HEK293 (cell line): ENCODE data around the gene SLCO4A1.

Source experiments
- CTCF ChIA-PET: fragments of 350-600 bp; formaldehyde crosslinking; extraction: SDS; loops from one replicate; lab custom pipeline; 2021; ENCODE audit warnings: antibody characterized with exemption; lab: Yijun Ruan, JAX
- POLR2A ChIA-PET: fragments of 300-600 bp; formaldehyde crosslinking; extraction: SDS; loops from one replicate; lab custom pipeline; 2020; ENCODE audit warnings: antibody characterized with exemption, inconsistent platforms; lab: Yijun Ruan, JAX
- H3K27ac ChIP-seq: fragments of 200-500 bp; sonication (Bioruptor generic); 2 replicates; pipeline ENCODE4 v1.5.1; 2014; ENCODE audit warnings: low read depth, low read length, control low read depth, inconsistent platforms; ENCODE audit errors: extremely low read depth
- H3K36me3 ChIP-seq, 2 experiments: fragments of 200-500 bp in 1 of 2; sonication (Bioruptor generic) in 1 of 2; 1 replicate in 1 of 2; 2 replicates in 1 of 2; pipeline ENCODE4 v1.5.1; 2014 to 2017; ENCODE audit warnings: inconsistent platforms in 2 of 2, low read length in 2 of 2; ENCODE audit not compliant: control insufficient read depth in 2 of 2, insufficient read depth in 1 of 2
- H3K4me1 ChIP-seq: fragments of 200-500 bp; sonication (Bioruptor generic); 2 replicates; pipeline ENCODE4 v1.5.1; 2014; ENCODE audit warnings: mild to moderate bottlenecking, low read length, inconsistent platforms; ENCODE audit not compliant: control insufficient read depth, insufficient read depth
- H3K4me3 ChIP-seq: 2 replicates; pipeline ENCODE4 v1.5.1; 2011; ENCODE audit warnings: low read depth, mild to moderate bottlenecking, control low read depth, low read length, moderate library complexity
- H3K9me3 ChIP-seq: fragments of 200-500 bp; sonication (Bioruptor generic); 2 replicates; pipeline ENCODE4 v1.5.1; 2014; ENCODE audit warnings: low read depth, low read length, inconsistent platforms; ENCODE audit not compliant: control insufficient read depth, insufficient read depth
- IKZF3 ChIP-seq: fragments of 450-650 bp; IDR thresholded peaks from 2 replicates; pipeline ENCODE4 v1.5.0; 2018; ENCODE audit warnings: missing biosample characterization, mild to moderate bottlenecking, missing genetic modification characterization, moderate library complexity
- KLF10 ChIP-seq: fragments of 450-650 bp; IDR thresholded peaks from 2 replicates; pipeline ENCODE4 v1.5.1; 2018; ENCODE audit warnings: missing biosample characterization, mild to moderate bottlenecking, missing genetic modification characterization
- RBAK ChIP-seq: fragments of 450-650 bp; formaldehyde crosslinking; IDR thresholded peaks from 2 replicates; pipeline ENCODE4 v1.5.1; 2016; ENCODE audit warnings: missing biosample characterization, missing genetic modification characterization
- SETDB1 ChIP-seq: IDR thresholded peaks from one replicate; pipeline ENCODE4 v1.6.1; 2017; ENCODE audit warnings: mild to moderate bottlenecking, low read length, moderate library complexity, mixed read lengths; ENCODE audit not compliant: insufficient read length
- SP2 ChIP-seq: fragments of 450-650 bp; formaldehyde crosslinking; IDR thresholded peaks from 2 replicates; pipeline ENCODE4 v1.5.1; 2016; ENCODE audit warnings: missing biosample characterization, missing genetic modification characterization
- ZIC2 ChIP-seq: fragments of 450-650 bp; formaldehyde crosslinking; IDR thresholded peaks from 2 replicates; pipeline ENCODE4 v1.5.1; 2016; ENCODE audit warnings: missing biosample characterization, missing genetic modification characterization
- ZNF366 ChIP-seq: fragments of 450-650 bp; formaldehyde crosslinking; conservative IDR thresholded peaks from 2 replicates; pipeline ENCODE4 v1.5.1; 2016; ENCODE audit warnings: missing biosample characterization, missing genetic modification characterization
- ZNF423 ChIP-seq: fragments of 450-650 bp; formaldehyde crosslinking; IDR thresholded peaks from 2 replicates; pipeline ENCODE4 v1.5.1; 2016; ENCODE audit warnings: missing biosample characterization, missing genetic modification characterization
- ZNF48 ChIP-seq: fragments of 450-650 bp; formaldehyde crosslinking; IDR thresholded peaks from 2 replicates; pipeline ENCODE4 v1.5.1; 2016; ENCODE audit warnings: missing biosample characterization, missing genetic modification characterization
- ZNF571 ChIP-seq: fragments of 450-650 bp; formaldehyde crosslinking; IDR thresholded peaks from 2 replicates; pipeline ENCODE4 v1.5.0; 2017; ENCODE audit warnings: missing biosample characterization, missing genetic modification characterization
- TF ChIP-seq, protein P1 (sequence below): fragments of 450-650 bp; formaldehyde crosslinking; IDR thresholded peaks from 2 replicates; pipeline ENCODE4 v1.5.1; 2017; ENCODE audit warnings: missing biosample characterization, missing genetic modification characterization
- TF ChIP-seq, protein P2 (sequence below): fragments of 450-650 bp; formaldehyde crosslinking; IDR thresholded peaks from 2 replicates; pipeline ENCODE4 v1.5.1; 2016; ENCODE audit warnings: missing biosample characterization, missing genetic modification characterization

SLCO4A1 gene

DNA sequence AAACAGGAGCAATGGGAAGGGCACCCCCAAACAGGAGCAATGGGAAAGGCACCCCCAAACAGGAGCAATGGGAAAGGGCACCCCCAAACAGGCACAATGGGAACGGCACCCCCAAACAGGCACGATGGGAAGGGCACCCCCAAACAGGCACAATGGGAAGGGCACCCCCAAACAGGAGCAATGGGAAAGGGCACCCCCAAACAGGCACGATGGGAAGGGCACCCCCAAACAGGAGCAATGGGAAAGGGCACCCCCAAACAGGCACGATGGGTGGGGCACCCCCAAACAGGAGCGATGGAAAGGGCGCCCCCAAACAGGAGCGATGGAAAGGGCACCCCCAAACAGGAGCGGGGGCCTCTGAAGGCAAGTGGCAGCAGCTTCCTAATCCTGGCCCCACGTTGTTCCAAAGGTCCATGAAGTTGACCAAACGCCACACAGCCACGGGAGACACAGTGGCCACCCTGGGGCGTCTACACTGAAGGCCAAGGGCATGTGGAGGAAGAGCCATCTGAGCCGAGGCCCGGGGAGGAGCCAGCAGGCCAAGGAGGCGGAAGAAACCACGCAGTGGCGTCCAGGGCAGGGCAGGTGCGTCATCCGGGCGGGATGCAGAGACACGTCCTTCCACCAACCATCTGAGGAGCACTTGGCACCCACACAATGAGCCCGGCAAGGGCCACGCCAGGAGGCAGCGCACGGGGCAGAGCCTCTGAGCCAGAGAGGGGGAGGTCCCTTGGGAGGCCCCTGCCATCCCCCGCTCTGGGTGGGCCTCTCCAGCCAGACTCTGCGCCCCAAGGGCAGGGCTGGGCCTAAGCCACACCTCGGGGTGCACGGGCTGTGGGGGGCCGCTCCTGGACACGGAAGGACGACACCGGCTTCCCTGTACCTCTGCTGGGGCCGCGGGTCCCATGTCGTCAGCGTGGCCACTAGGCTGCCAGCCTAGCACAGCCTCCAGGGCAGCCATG lies 44.8 kb downstream of the SLCO4A1 start:
- H3K4me1 ChIP-seq = peaks cover 5% of the 10 kb centered on the region
- TF ChIP-seq, protein P1, sequence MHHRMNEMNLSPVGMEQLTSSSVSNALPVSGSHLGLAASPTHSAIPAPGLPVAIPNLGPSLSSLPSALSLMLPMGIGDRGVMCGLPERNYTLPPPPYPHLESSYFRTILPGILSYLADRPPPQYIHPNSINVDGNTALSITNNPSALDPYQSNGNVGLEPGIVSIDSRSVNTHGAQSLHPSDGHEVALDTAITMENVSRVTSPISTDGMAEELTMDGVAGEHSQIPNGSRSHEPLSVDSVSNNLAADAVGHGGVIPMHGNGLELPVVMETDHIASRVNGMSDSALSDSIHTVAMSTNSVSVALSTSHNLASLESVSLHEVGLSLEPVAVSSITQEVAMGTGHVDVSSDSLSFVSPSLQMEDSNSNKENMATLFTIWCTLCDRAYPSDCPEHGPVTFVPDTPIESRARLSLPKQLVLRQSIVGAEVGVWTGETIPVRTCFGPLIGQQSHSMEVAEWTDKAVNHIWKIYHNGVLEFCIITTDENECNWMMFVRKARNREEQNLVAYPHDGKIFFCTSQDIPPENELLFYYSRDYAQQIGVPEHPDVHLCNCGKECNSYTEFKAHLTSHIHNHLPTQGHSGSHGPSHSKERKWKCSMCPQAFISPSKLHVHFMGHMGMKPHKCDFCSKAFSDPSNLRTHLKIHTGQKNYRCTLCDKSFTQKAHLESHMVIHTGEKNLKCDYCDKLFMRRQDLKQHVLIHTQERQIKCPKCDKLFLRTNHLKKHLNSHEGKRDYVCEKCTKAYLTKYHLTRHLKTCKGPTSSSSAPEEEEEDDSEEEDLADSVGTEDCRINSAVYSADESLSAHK (tag by site-specific recombination) = no peak
- TF ChIP-seq SETDB1 (no peak), ZNF423 (peak; percentile 25; the same call in 1 of the 2 replicates), RBAK (tag by site-specific recombination) (no peak)
- TF ChIP-seq, protein P2, sequence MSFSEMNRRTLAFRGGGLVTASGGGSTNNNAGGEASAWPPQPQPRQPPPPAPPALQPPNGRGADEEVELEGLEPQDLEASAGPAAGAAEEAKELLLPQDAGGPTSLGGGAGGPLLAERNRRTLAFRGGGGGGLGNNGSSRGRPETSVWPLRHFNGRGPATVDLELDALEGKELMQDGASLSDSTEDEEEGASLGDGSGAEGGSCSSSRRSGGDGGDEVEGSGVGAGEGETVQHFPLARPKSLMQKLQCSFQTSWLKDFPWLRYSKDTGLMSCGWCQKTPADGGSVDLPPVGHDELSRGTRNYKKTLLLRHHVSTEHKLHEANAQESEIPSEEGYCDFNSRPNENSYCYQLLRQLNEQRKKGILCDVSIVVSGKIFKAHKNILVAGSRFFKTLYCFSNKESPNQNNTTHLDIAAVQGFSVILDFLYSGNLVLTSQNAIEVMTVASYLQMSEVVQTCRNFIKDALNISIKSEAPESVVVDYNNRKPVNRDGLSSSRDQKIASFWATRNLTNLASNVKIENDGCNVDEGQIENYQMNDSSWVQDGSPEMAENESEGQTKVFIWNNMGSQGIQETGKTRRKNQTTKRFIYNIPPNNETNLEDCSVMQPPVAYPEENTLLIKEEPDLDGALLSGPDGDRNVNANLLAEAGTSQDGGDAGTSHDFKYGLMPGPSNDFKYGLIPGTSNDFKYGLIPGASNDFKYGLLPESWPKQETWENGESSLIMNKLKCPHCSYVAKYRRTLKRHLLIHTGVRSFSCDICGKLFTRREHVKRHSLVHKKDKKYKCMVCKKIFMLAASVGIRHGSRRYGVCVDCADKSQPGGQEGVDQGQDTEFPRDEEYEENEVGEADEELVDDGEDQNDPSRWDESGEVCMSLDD (tag by site-specific recombination) = peak; percentile 95
- no peaks in the 10 kb centered on the region for H3K9me3 ChIP-seq
- no peak overlapping the region for H3K27ac ChIP-seq
- ChIA-PET POLR2A (interaction anchor here (1.6 kb wide), 1 partner anchor 107 kb away, joined by 5 read pairs; no protein-coding TSS in a partner anchor), CTCF (interaction anchor here (0.5 to 2.0 kb wide), 6 partner anchors 17 to 105 kb away, joined by 4 to 12 read pairs (median 5); no protein-coding TSS in a partner anchor)
- no peaks in the 10 kb centered on the region for H3K36me3 ChIP-seq
- no peak overlapping the region for H3K4me3 ChIP-seq

DNA sequence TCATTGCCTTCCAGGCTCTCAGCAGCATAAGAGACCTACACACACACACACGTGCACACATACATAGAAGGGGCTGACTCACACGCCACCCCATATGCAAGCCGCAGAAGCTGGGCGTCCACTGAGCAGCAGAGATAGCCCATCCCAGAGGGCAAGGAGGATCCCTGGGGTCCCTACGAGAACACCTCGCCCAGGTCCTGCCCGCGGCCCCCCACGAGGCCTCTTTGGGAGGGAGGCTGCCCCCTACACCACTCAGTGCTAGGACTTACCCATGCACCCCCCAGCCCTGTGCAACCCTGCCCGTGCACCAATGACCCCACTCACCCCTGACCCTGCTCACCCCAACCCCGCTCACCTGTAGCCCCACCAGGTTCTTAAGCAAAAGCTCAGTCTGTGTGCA lies 45.8 kb downstream of the SLCO4A1 start:
- peaks cover 5% of the 10 kb centered on the region for H3K4me1 ChIP-seq
- H3K27ac ChIP-seq = no peak overlapping the region
- ChIA-PET POLR2A (no interaction called here), CTCF (interaction anchor here (0.5 to 1.5 kb wide), 5 partner anchors 10 to 104 kb away, joined by 3 to 12 read pairs (median 5); no protein-coding TSS in a partner anchor)
- no peak overlapping the region for H3K4me3 ChIP-seq
- no peaks in the 10 kb centered on the region for H3K9me3 ChIP-seq
- no peak for TF ChIP-seq ZNF571 (tag by site-specific recombination)
- no peak for TF ChIP-seq ZNF366 (tag by site-specific recombination)
- TF ChIP-seq SP2 (tag by site-specific recombination) = no peak
- no peak for TF ChIP-seq ZNF48 (tag by site-specific recombination)
- TF ChIP-seq KLF10 = no peak
- no peaks in the 10 kb centered on the region for H3K36me3 ChIP-seq

DNA sequence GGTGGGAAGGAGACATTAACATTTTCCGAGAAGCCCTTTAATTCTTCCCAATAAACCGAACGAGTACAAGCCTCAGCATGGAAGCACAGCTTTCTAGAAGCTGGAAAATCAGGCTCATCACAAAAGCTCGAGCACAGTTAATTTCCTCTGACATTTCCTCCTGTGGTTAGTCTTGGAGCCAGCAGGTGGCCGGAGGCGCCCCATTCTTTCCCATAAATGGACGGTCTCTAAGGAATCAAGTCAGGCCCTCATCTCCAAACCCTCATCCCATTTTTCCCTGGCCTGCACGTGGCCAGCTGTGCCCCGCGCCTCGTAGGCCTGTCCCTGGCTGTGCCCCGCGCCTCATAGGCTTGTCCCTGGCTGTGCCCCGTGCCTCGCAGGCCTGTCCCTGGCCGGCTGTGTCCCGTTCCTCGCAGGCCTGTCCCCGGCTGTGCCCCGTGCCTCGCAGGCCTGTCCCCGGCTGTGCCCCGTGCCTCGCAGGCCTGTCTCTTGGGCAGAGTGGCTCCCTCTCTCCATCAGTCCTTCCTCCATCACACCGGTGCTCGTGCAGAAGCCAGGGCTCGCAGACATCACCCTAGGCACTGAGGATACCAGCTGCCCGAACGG lies 46.7 kb downstream of the SLCO4A1 start:
- TF ChIP-seq IKZF3 (tag by site-specific recombination) (no peak), ZIC2 (peak; percentile 42)
- no peaks in the 10 kb centered on the region for H3K36me3 ChIP-seq
- no peaks in the 10 kb centered on the region for H3K9me3 ChIP-seq
- H3K27ac ChIP-seq = no peak overlapping the region
- CTCF ChIA-PET = interaction anchor here (0.7 to 1.5 kb wide), 5 partner anchors 9 to 103 kb away, joined by 3 to 12 read pairs (median 4); no protein-coding TSS in a partner anchor
- POLR2A ChIA-PET = interaction anchor here (0.7 kb wide), 1 partner anchor 105 kb away, joined by 3 read pairs; no protein-coding TSS in a partner anchor
- no peak overlapping the region for H3K4me3 ChIP-seq
- H3K4me1 ChIP-seq = peaks cover 5% of the 10 kb centered on the region
